A673 (cell line): ENCODE data around the gene IPCEF1.

Experiments
- CTCF ChIP-seq: fragments of 300-800, 200-600 bp; sonication (generic); conservative IDR thresholded peaks from 2 replicates; pipeline ENCODE4 v1.5.1; 2017; ENCODE audit warnings: low read depth, mild to moderate bottlenecking, antibody characterized with exemption, low read length, moderate library complexity, mixed read lengths
- EZH2 ChIP-seq: fragments of 200-600 bp; sonication (generic); IDR thresholded peaks from 2 replicates; pipeline ENCODE4 v1.6.1; 2017; ENCODE audit warnings: borderline replicate concordance, low read depth, mild to moderate bottlenecking, mixed read lengths, antibody characterized with exemption, low read length; ENCODE audit not compliant: poor library complexity, severe bottlenecking

- TF ChIP-seq CTCF (no peak), EZH2 (no peak)
Observed at GRCh38 chr6:154247119-154247861, 109.3 kb downstream of the IPCEF1 start.
